Endodermal cell (in vitro differentiated cells): ENCODE results near the gene GPR137C. TPM values are rescaled to one million over a fixed set of nuclear protein-coding genes. Genes with fewer than 3 reads are reported as not detected.

Experiments used
- DNase-seq: peaks from one replicate; pipeline ENCODE4 v3.0.0-alpha.2; 2017
- H3K27ac ChIP-seq: 2 replicates; pipeline ENCODE4 v1.5.1; 2013; ENCODE audit warnings: mild to moderate bottlenecking, low read depth, low read length, moderate library complexity
- H3K27me3 ChIP-seq: 2 replicates; pipeline ENCODE4 v1.6.1; 2013; ENCODE audit warnings: mild to moderate bottlenecking, low read length, moderate library complexity; ENCODE audit not compliant: insufficient read depth, control insufficient read depth, poor library complexity, severe bottlenecking
- H3K36me3 ChIP-seq: 2 replicates; pipeline ENCODE4 v1.7.0; 2013; ENCODE audit warnings: mild to moderate bottlenecking, low read length, moderate library complexity; ENCODE audit not compliant: control insufficient read depth, insufficient read depth
- H3K4me1 ChIP-seq: one replicate; pipeline ENCODE4 v1.7.0; 2013; ENCODE audit warnings: low read length; ENCODE audit not compliant: control insufficient read depth, insufficient read depth
- H3K4me3 ChIP-seq: 2 replicates; pipeline ENCODE4 v1.5.1; 2013; ENCODE audit warnings: mild to moderate bottlenecking, low read length, moderate library complexity
- H3K9ac ChIP-seq: 2 replicates; pipeline ENCODE4 v1.6.1; 2013; ENCODE audit warnings: mild to moderate bottlenecking, low read length, moderate library complexity; ENCODE audit not compliant: poor library complexity, severe bottlenecking; ENCODE audit errors: extremely low read depth
- H3K9me3 ChIP-seq: 2 replicates; pipeline ENCODE4 v1.6.1; 2013; ENCODE audit warnings: mild to moderate bottlenecking, low read length, moderate library complexity; ENCODE audit not compliant: control insufficient read depth
- H3K27ac Mint-ChIP-seq: 2 replicates; pipeline ENCODE4 v1.8.0; 2020; ENCODE audit warnings: mixed read lengths
- H3K27me3 Mint-ChIP-seq: 2 replicates; pipeline ENCODE4 v1.8.0; 2021; ENCODE audit warnings: mild to moderate bottlenecking, mixed read lengths; ENCODE audit not compliant: insufficient read depth
- H3K36me3 Mint-ChIP-seq: 2 replicates; pipeline ENCODE4 v1.8.0; 2020; ENCODE audit warnings: low read depth, mixed read lengths
- H3K4me1 Mint-ChIP-seq: 2 replicates; pipeline ENCODE4 v1.8.0; 2020; ENCODE audit warnings: mixed read lengths
- H3K4me3 Mint-ChIP-seq: 2 replicates; pipeline ENCODE4 v1.8.0; 2020; ENCODE audit warnings: mild to moderate bottlenecking, moderate library complexity, mixed read lengths
- H3K9me3 Mint-ChIP-seq: 2 replicates; pipeline ENCODE4 v1.8.0; 2020; ENCODE audit warnings: mild to moderate bottlenecking, mixed read lengths
- WGBS, 2 experiments: methylation state at CpG; one replicate each; pipeline versions ENCODE4 v1.1.5 to v1.1.7; 2013; ENCODE audit warnings: missing lambda C conversion rate in 2 of 2, mixed read lengths in 1 of 2; ENCODE audit not compliant: insufficient coverage in 1 of 2, insufficient read length in 1 of 2; 5-methylcytosine and 5-hydroxymethylcytosine counted together
- total RNA-seq, 2 donors: library from RNA; stranded (reverse); fragmentation: NEBNext Ultra II Directional in 1 of 2; extraction: Animal tissue kit (Norgen Biotek cat#: 25700) in 1 of 2; gene quantifications; 2 replicates in 1 of 2; 3 replicates in 1 of 2; pipeline ENCODE4 v1.2.1, GENCODE V29; 2021
- TF ChIP-seq, protein P1 (sequence below): fragments of 200-600 bp; sonication (generic); conservative IDR thresholded peaks from 2 replicates; pipeline ENCODE4 v1.5.0; 2021; ENCODE audit warnings: antibody characterized with exemption, mild to moderate bottlenecking

Gene GPR137C
- total RNA-seq, 2 donors from 2014 or later = 8.8 to 9.3 TPM

- TF ChIP-seq, protein P1, sequence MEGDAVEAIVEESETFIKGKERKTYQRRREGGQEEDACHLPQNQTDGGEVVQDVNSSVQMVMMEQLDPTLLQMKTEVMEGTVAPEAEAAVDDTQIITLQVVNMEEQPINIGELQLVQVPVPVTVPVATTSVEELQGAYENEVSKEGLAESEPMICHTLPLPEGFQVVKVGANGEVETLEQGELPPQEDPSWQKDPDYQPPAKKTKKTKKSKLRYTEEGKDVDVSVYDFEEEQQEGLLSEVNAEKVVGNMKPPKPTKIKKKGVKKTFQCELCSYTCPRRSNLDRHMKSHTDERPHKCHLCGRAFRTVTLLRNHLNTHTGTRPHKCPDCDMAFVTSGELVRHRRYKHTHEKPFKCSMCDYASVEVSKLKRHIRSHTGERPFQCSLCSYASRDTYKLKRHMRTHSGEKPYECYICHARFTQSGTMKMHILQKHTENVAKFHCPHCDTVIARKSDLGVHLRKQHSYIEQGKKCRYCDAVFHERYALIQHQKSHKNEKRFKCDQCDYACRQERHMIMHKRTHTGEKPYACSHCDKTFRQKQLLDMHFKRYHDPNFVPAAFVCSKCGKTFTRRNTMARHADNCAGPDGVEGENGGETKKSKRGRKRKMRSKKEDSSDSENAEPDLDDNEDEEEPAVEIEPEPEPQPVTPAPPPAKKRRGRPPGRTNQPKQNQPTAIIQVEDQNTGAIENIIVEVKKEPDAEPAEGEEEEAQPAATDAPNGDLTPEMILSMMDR = no peak
- WGBS, 2 experiments = 92 to 100% methylated on average over 1 to 2 of the region's 2 CpGs
- peaks cover 40% of the 10 kb centered on the region for H3K9me3 Mint-ChIP-seq
- no peak overlapping the region for H3K9ac ChIP-seq
- H3K27ac ChIP-seq = no peak overlapping the region
- DNase-seq = no peak
- H3K27me3 Mint-ChIP-seq = peaks cover 2% of the 10 kb centered on the region
- H3K4me1 ChIP-seq = no peaks in the 10 kb centered on the region
- peaks cover 20% of the 10 kb centered on the region for H3K9me3 ChIP-seq
- no peaks in the 10 kb centered on the region for H3K36me3 ChIP-seq
- H3K4me1 Mint-ChIP-seq = no peaks in the 10 kb centered on the region
- H3K36me3 Mint-ChIP-seq = peaks cover 9% of the 10 kb centered on the region
- H3K27ac Mint-ChIP-seq = no peak overlapping the region
- no peaks in the 10 kb centered on the region for H3K27me3 ChIP-seq
- no peak overlapping the region for H3K4me3 ChIP-seq
- no peak overlapping the region for H3K4me3 Mint-ChIP-seq
Observed at GRCh38 chr14:52575858-52576257, 23.2 kb downstream of the GPR137C start.

DNA sequence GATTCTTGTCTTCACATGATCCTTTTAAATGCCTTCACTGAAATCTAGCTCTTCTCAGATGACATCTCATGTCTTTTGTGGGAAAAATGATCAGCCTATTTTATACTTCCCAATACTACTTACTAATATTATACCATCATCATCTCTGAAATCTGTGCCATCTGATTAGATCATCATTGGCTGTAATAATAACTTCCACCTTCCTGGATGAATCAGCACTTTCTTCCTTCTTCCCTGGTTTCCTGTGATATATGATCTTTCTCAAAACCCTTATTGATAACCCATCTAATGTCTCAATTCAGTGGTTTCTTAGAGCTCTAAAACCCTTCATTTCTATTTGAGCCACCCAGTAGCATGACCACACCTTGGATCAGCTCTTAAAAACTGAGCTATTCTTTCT is 30.9 kb downstream of the GPR137C start:
- no peaks in the 10 kb centered on the region for H3K4me1 Mint-ChIP-seq

GRCh38 chr14:52589646-52590045 is 37.0 kb downstream of the GPR137C start:
- H3K4me1 Mint-ChIP-seq = no peaks in the 10 kb centered on the region
- 91% methylated on average over 4 of the region's 4 CpGs; no CpG with 5 or more reads in 1 of the 2 experiments for WGBS, 2 experiments
- peaks cover 27% of the 10 kb centered on the region for H3K9me3 Mint-ChIP-seq
- no peaks in the 10 kb centered on the region for H3K36me3 ChIP-seq
- DNase-seq = no peak
- H3K4me1 ChIP-seq = no peaks in the 10 kb centered on the region
- TF ChIP-seq, protein P1 = no peak
- peaks cover 3% of the 10 kb centered on the region for H3K36me3 Mint-ChIP-seq
- no peak overlapping the region for H3K9ac ChIP-seq
- H3K27me3 ChIP-seq = no peaks in the 10 kb centered on the region
- H3K4me3 ChIP-seq = no peak overlapping the region
- H3K9me3 ChIP-seq = no peaks in the 10 kb centered on the region
- no peak overlapping the region for H3K27ac Mint-ChIP-seq
- no peaks in the 10 kb centered on the region for H3K27me3 Mint-ChIP-seq
- no peak overlapping the region for H3K27ac ChIP-seq
- H3K4me3 Mint-ChIP-seq = no peak overlapping the region

More for the DNA sequence above, 30.9 kb downstream of the GPR137C start:
- Histone ChIP-seq H3K9ac (no peak overlapping the region), H3K4me1 (no peaks in the 10 kb centered on the region), H3K27me3 (no peaks in the 10 kb centered on the region), H3K36me3 (no peaks in the 10 kb centered on the region), H3K9me3 (no peaks in the 10 kb centered on the region), H3K27ac (no peak overlapping the region), H3K4me3 (no peak overlapping the region)
- no peak overlapping the region for H3K27ac Mint-ChIP-seq
- no peak for DNase-seq
- no peaks in the 10 kb centered on the region for H3K27me3 Mint-ChIP-seq
- H3K9me3 Mint-ChIP-seq = no peaks in the 10 kb centered on the region
- no peak overlapping the region for H3K4me3 Mint-ChIP-seq
- no peaks in the 10 kb centered on the region for H3K36me3 Mint-ChIP-seq
- TF ChIP-seq, protein P1 = no peak
